B cell (primary cell): ENCODE results near the gene ADRA2C.

ENCODE experiments used
- CTCF ChIP-seq: fragments of 200-600 bp; IDR thresholded peaks from one replicate; pipeline ENCODE4 v1.8.0; 2022; ENCODE audit warnings: antibody characterized with exemption, mild to moderate bottlenecking
- EZH2 ChIP-seq: IDR thresholded peaks from 2 replicates; pipeline ENCODE4 v1.6.1; 2012; ENCODE audit warnings: borderline replicate concordance, low read depth, mild to moderate bottlenecking, moderate library complexity, low read length; ENCODE audit not compliant: insufficient read depth, poor library complexity, severe bottlenecking

GRCh38 chr4:3777033-3777390 lies 10.8 kb downstream of the ADRA2C start:
- TF ChIP-seq CTCF (no peak), EZH2 (no peak)
